Activated CD4-positive, alpha-beta T cell treated with anti-CD3 and anti-CD28 coated beads, Interleukin-2, amount 50 U/mL, for 48 hours (primary cell): ENCODE results near the gene SPDEF.

Source experiments
- DNase-seq, 2 experiments: peaks; one replicate each; pipeline ENCODE4 v3.0.0-alpha.2; 2020

Gene SPDEF

DNA sequence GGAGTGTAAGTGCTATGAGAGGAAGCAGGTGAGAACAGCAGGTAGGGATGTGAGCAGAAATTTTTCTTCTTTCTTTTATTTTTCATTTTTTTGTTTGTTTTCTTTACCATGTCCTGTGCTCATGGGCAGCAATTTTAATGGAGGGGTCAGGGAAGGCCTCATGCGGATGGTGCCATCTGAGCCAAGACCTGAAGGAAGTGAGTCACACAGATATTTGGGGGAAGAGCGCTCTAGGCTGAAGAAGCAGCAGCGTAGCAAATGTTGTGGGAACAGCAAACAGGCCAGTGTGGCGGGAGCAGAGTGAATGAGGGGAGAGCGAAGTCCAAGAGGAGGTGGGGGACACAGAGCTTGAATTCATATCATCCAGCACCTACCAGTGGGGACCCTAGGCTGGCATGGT lies 12.7 kb downstream of the SPDEF start:
- DNase-seq = no peak

DNA sequence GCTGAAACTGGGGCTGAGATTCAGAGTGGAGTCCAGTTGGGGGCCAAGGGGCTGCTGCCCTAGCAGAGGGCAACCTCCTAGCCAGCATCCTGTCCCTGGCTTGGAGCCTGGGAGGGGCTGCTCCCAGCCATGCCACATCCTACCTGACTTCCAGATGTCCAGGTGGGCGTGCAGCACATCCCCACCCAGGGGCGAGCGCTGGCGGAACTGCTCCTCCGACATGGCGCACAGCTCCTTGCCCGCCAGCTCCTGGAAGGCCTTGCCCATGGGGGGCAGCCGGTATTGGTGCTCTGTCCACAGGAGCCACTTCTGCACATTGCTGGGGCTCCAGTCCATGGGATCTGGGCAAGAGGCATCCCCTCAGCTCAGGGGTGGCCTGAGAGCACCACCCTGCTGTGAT lies 15.3 kb downstream of the SPDEF start:
- DNase-seq = no peak

DNA sequence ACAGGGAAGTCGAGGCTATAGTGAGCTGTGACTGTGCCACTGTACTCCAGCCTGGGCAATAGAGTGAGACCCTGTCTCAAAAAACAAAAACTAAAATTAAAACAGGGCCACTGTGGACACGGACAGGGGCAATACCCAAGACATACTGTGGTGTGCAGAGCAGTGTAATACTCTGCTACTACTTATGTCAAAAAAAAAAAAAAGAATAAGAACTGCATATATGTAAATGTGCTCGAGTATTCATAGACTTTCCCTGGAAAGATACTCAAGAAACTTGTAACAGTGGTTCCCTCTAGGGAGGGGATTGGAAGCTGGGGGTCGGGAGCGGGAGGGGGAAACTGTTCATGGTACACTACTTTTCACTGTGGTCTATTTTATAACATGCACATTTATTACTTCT lies 15.9 kb downstream of the SPDEF start:
- no peak for DNase-seq

DNA sequence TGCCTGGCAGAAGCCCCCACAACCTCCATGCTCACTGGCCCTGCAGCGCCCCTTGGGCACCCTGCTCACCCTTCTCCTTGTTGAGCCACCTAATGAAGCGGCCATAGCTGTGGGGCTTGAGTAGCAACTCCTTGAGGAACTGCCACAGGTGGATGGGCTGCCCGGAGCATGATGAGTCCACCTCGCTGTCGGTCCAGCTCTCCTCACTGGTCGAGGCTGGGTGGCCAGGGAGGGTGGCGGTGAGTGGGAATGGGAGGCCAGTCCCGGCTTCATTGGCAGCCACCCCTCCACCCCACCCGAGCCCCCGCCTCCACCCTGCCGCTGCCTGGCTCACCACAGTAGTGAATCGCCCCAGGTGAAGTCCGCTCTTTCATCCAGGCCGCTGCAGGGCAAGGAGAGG lies 16.9 kb downstream of the SPDEF start:
- no peak for DNase-seq

DNA sequence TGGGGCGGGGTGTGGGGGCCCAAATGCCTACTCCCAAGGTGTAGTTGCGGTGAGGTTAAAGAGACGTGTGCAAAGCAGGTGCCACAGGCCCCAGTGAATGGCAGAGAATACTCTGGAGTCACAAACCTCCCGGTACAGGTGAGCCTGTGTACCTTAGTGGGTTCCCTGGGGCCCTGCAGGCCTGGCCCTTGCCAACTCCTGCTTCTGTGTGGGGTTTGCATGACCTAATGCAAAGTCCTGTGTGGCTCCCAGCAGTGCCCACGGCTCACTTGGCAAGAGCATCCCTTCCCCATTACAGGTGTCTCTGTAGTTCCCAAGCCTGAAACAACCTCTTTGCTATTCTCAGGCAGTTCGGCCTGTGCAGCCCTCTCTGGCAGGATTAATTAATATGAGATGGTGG lies 17.5 kb downstream of the SPDEF start:
- DNase-seq = no peak

DNA sequence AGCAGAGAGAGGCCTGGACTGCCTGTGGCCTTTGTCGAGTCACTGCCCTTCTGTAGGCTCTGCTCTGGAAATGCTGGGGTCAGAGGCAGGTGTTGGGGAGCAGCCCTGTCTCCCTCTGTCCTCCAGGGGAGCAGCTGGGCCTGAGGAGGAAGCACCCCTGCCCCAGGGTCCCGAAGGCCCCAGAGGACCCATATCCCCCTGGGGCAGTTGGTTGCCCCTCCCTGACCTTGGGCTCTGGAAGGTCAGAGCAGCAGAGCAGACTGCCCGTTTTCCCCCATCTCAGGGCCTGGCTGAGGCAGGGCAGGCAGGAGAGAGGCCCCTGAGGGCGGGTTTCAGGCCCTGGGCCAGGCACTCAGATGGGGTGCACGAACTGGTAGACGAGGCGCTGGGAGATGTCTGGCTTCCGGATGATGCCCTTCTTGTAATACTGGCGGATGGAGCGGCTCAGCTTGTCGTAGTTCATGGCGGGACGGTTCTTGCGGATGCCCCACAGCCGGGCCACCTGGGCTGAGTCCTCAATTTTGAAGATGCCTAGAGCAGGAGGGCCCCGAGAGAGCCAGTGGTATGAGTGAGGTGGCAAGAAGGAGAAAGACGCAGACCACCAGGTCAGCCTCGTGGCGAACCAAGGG lies 18.1 kb downstream of the SPDEF start:
- DNase-seq = no peak

DNA sequence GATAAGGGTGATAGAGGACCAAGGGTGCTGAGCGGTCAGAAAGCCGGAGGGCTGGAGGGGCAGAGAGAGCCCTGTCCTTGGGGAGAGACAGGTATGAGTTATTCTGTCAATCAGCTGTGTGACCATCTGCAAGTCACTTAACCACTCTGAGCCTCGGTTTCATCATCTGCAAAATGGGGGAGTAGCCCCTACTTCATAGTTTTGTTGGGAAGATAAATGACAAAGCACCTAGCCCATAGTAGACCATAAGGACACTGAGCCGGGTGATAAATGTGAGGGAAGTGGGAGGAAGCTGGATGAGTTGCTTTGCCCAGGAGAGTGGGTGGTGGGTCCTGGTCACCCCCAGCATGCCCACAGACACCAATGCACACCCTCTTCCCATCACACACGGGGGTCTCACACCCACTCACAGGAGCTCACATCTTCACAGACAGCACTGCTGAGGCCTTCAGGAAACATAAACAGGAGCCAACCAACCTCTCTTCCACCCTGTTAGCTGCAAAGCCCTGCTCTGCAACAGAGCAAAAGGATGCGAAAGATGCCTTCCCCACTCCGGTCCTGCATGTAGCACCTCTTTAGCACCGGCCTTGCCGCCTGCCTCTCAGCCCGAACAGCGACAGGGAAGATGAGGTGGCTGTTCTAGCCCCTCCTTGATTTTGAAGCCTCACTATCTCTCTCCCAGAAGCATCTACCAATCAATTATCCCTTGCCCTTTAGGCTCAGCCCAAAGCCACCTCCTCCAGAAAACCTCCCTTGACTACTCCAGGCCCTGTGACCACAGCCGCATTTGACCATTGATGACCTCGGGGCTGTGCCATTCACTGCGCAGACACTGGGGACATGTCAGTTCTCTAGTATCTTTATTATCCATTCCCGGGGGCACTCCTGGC lies 18.9 kb downstream of the SPDEF start:
- DNase-seq = no peak

DNA sequence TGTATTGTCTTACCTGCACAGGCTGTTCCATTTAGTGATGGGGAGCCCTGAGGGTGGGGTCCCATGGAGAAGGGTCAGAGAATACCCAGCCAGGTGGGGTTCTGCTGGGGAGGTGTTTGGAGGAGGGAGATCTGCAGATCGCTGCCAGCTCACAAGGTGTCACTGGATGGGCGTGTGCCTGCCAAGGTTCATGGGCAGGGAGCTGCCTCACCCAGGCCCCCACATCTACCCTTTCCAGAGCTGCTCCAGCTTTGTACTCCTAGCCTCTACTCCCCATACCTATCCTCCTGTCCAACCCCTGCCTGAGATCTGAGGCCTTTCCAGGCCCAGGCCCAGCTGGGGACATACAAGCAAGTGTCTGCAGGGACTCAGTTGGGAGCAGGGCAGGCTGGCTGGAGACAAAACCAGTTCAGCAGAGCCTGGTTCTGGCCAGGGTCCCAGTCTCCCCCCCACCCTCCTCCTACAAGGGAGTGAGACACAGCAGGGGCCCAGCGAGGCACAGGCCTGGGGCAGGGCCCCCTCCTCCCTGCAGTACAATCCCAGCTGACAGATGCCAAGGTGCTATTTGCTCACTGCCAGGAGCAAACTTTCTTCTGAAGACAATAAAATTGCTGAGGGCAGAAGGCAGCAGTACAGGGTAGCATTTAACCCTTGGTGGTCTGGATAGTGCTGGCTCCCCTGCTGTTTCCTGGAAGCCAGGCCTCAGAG lies 19.7 kb downstream of the SPDEF start:
- DNase-seq = no peak

DNA sequence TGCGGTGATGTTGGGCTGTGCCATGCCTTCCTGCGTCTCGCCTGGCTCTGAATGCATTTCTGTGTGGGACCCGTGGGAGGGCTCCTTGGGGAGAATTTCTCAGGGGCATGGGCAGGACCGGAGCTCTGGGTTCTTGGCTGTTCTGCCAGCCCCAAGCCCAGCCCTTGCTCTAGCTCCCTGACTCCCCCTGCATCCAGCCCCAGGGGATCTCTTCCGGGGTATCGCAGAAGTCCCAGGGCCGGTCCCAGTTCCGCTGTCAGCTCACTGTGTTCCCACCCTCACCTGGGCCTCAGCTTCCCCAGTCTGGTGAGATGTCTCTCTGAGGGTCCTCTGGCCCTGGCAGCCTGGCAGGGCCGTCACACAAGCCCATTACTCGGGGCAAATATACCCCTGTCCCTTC lies 20.5 kb downstream of the SPDEF start:
- DNase-seq = no peak

DNA sequence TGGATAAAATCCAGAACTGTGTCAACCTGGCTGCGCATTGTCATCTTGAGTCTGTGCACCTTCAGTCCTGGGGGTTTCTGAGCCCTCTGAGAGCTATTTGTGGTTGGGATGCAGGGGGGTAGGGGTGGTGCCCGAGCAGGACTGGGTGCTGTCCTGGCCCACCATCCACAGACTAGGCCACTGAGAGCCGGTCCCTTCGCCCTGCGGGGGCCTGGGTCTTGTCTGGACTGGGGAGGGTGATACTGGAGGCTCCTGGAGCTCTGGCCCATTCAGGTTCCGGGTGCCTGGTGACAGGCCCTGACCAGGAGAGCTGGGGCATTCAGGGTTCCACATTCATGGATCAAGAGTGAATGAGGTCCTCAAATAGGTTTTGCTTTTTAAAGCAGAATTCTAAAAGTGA lies 20.9 kb downstream of the SPDEF start:
- no peak for DNase-seq

DNA sequence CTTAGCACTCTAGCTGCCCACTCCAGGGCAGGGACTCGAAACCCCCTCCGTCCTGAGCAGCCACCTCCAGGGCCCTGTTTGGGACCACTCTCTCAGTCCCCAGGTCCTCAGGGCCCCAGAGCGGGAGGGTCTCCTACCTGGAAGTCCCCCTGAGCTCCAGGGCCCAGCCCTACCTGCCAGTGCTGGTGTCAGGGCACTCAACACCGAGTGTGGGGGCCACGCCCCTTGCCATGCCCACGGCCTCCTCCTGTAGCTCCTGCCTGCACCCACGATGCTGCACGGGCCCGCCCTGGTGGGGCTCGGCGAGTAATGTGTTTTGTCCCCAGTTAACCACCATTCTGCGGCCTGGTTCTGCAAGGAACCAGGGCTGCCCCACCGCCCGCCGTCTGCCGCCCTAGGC lies 21.5 kb downstream of the SPDEF start:
- no peak for DNase-seq

DNA sequence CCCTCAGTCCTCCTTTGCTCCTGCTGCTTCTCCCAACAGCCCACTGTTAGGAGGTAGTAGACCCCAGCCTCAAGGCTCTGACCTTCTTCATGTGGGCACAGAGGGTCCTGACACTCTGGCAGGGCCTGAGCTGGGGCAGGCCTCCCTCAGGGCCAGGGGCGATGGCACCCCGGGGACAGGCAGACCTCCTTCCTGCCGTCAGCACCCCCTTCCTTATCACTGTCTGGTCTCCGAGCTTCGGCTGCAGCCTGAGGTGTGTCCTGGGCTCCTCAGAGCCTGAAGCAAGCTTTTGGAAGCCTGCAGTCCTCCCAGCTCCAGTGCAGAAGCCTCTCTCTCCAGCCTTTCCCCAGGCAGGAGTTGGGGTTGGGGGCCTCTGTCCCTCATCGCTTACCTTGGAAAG lies 22.0 kb downstream of the SPDEF start:
- DNase-seq = no peak

DNA sequence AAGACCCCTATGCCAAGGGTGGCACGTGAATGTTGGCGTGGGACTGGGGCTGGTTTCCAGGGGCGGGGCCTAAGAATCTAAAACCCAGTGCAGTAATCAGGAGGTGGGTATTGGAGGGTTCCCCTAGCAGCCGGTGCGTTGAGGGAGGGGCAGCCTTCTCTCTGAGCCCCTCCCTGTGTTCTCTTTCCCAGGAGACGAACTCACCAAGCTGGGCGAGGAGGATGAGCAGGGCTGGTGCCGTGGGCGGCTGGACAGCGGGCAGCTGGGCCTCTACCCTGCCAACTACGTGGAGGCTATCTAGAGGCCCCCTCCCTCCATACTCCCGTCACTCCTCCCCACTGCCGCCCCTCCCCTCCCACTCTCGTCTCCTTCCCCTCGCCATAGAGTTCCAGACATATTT lies 23.9 kb downstream of the SPDEF start:
- DNase-seq = no peak

DNA sequence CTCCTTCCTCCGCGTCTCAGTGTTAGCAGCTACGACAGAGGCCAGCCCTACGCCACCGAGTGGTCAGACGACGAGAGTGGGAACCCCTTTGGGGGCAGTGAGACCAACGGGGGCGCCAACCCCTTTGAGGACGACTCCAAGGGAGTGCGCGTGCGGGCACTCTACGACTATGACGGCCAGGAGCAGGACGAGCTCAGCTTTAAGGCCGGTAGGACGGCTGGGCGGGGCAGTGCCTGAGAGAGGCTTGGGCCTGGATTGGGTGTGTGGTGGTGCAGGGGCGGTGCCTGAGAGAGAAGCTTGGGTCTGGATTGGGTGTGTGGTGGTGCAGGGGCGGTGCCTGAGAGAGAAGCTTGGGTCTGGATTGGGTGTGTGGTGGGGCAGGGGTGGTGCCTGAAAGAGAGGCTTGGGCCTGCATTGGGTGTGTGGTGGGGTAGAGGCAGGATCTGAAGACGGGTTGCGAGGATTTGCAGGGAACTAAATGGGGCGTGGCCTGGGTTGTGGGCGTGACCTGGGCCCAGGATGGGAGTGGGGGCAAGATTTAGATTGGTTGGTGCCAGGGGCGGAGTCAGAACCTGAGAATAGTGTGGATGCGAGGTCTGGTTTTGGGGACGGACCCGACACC lies 24.4 kb downstream of the SPDEF start:
- DNase-seq = peak; percentile 8 to 16

DNA sequence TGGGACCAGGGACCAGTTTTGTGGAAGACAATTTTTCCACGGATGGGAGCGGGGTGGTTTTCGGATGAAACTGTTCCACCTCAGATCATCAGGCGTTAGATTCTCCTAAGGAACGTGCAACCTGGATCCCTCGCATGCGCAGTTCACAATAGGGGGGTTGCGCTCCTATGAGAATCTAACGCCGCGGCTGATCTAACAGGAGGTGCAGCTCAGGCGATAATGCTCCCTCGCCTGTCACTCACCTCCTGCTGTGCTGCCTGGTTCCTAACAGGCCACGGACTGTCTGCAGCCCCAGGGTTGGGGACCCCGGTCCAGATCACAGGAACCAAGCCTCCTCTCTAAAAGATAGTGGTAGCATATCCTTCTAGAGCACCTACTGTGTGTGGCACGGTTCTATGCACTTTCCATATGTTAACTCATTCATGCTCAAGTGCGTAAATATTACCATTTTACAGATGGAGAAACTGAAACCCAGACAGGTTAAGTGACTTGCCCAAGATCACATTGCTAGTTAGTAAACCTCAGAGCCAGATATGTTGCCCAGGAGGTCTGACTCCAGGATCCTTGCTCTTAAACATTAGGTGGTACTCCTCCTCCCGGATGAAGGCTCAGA lies 25.3 kb downstream of the SPDEF start:
- DNase-seq = no peak

DNA sequence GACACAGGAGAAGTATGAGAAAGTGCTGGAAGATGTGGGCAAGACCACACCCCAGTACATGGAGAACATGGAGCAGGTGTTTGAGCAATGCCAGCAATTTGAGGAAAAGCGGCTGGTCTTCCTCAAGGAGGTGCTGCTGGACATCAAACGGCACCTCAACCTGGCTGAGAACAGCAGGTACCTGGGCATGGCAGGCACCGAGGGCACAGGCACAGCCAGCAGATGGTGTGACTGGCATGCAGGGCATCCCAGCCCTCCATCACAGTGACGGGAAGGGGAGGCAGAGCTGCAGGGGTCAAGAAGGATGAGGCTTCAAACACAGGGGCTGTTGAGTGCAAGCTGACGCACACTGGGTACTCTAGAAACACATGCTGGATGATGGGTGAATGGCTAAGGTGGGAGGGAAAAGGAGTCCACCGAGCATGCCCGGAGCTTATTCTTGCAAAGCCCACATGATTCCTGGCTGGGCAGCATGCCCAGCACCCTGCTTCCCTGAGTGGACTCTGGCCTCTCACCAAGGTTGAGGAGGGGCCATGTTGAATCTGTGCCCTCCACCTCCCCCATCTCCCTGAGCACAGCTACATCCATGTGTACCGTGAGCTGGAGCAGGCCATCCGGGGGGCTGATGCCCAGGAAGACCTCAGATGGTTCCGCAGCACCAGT lies 26.3 kb downstream of the SPDEF start:
- no peak for DNase-seq

DNA sequence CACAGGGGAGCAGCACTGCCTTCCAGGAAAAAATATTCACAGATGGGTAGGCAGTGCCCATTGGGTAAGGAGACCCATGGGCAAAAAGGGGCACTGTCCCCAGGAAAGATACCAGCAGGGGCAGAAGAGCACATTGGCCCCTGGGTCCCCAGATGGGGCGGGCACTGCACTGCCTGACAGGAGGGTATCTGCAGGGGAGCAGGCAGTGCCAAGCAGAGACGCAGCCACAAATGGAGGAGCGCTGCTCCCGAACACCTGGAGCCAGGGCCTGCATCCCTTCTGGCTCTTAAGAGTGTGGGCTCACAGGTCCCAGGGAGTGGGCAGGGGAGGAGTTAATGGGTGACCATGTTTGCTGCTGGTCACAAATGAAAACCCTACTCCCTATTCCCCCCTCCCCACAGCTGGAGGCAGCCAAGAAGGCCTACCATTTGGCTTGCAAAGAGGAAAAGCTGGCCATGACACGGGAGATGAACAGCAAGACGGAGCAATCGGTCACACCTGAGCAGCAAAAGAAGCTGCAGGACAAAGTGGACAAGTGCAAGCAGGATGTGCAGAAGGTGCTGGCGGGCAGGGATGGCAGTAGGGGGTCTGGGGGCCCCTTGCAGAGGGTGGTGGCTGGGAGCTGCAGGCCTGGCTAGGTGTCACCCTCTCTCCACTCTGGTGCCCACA lies 27.0 kb downstream of the SPDEF start:
- DNase-seq = no peak

DNA sequence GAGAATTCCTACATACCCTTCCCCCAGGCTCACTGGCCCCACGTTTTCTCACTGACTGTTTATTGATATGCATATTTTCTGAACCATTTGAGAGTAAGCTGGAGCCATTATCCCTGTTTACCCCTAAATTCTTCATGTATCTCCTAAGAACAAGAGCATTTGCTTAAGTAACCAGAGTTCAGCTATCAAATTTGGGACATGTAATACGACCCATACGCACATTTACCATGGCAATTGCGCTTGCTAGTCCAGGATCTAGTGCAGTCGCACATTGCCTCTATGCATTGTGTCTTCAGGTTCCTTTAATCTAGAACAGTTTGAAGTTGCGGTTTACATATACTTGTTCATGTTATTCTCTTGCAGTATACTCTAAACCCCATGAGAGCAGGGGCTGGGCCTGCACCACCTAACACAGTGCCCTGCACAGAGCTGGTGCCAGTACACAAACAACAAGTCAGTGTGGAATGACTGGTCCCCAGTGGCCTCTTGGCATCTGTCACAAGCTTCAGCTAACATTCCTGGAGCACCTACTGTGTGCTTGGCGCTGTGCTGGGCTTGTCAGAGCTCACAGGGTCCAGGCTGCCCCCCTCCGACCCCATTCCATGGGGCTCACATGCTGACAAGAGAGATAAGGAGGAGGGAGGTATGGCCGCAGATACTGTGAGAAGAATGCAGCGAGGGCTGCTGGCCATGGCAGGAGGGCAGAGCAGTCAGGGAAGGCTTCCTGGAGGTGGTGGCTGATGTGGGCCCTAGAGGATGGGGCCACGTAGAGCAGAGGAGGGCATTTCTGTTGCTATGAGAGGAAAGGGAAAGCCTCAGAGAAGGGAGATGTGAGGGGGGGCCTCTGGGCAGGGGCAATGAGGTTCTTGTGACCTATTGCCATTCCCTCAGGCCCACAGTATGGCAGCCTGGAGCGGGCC lies 28.1 kb downstream of the SPDEF start:
- no peak for DNase-seq

DNA sequence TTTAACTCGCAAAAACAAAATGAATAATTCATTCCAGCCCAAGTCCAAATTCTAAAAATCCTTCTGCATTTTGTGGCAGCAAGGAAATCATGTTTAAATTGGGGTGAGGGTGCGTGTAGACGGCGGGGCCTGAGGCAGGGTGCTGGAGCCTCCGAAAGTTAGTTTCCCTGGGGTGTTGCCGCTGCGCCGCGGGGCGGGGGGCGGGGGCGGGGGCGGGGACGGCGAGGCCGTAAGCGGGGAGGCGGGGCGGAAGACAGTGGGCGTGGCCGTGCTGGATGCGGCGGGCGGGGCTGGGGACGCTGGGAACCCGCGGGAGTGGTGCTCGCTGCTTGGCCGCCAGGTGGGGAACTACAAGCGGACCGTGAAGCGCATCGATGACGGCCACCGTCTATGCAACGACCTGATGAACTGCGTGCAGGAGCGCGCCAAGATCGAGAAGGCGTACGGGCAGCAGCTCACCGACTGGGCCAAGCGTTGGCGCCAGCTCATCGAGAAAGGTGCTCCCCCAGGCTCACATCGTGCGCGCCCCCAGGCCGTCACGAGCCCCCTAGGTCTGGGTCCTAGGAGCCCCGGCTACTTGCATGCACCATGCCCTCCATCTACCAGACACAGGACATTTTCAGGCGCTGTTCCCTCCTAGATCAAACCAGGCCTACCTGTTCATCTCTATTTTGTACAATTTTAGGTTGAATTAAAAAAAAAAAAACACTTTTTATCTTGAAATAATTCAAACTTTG lies 29.0 kb downstream of the SPDEF start:
- peak; percentile 97 to 98 for DNase-seq
